ENCODE data around the gene MRAP.

MRAP gene

GRCh38 chr21:32322103-32322502 lies 23.4 kb downstream of the MRAP start:
- no peak for TF ChIP-seq EZH2 (IDR thresholded peaks at IDR 0.05; ENCODE audit: borderline replicate concordance, low read length)
- no peak for TF ChIP-seq CTCF (IDR thresholded peaks at IDR 0.05; ENCODE audit: low read length)

DNA sequence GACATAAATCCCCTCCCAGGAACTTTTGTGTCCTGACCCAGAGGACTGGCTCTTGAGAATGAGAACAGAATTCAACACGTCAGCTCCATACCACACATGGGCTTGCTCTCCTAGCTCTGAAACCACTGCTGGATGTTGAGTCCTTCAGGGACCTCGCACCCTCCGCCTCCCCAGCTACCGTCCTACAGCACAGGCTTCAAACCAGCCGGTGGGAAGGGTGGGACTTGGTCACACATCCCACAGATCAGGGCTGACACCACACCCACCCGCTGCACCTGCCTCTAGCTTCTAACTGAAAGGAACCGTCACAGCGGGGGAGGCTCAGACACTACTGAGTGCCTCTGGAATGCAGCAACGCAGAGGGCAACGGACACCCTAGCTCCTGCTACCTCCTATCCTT lies 24.0 kb downstream of the MRAP start:
- Histone ChIP-seq H3K36me3 (ENCODE audit: insufficient read depth, low read length) (peaks cover 100% of the 10 kb centered on the region), H3K27ac (ENCODE audit: low read depth, low read length, poor library complexity, severe bottlenecking) (no peak overlapping the region)

More at GRCh38 chr21:32322103-32322502, 23.4 kb downstream of the MRAP start:
- H3K4me2 ChIP-seq (ENCODE audit: low read length), result no peak overlapping the region
- H3K27me3 ChIP-seq (ENCODE audit: insufficient read depth, low read length), result no peaks in the 10 kb centered on the region
- no peak overlapping the region for H3K9ac ChIP-seq (ENCODE audit: low read length)
- H3K4me3 ChIP-seq (ENCODE audit: low read depth, low read length, poor library complexity, severe bottlenecking), result no peak overlapping the region
- no peaks in the 10 kb centered on the region for H3K79me2 ChIP-seq (ENCODE audit: insufficient read depth, low read length)
- H3K36me3 ChIP-seq (ENCODE audit: insufficient read depth, low read length), result peaks cover 100% of the 10 kb centered on the region
- H3K9me3 ChIP-seq (ENCODE audit: low read length), result no peaks in the 10 kb centered on the region
- H3K27ac ChIP-seq (ENCODE audit: low read depth, low read length, poor library complexity, severe bottlenecking), result no peak overlapping the region
- no peaks in the 10 kb centered on the region for H3K4me1 ChIP-seq (ENCODE audit: insufficient read depth, low read length, severe bottlenecking)
- H3F3A ChIP-seq (ENCODE audit: insufficient read depth, low read length), result no peaks in the 10 kb centered on the region
- no peak overlapping the region for H2AFZ ChIP-seq (ENCODE audit: low read length)
- H4K20me1 ChIP-seq (ENCODE audit: insufficient read depth, low read length), result no peaks in the 10 kb centered on the region
- no peaks in the 10 kb centered on the region for H3K9me2 ChIP-seq (ENCODE audit: low read depth, low read length)

DNA sequence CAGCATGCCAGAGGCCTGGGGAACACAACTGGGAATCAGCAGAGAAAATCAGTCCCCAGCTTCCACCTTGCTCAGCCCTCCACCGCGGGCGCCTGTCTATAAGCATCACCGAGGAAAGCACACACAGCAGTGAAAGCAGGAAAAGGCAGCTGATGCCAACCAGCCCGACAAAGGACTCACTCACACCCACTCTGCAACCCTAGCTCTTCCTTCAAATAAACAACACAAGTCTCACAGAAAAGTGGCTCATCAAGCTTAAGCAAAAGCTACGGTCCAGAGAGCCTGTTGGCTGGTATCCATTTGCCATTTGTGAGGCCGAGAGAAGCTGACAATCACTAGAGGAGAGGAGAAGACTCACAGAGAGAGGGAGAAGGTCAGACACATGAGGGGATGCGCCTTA lies 27.1 kb downstream of the MRAP start:
- Histone ChIP-seq H3K79me2 (ENCODE audit: insufficient read depth, low read length) (no peaks in the 10 kb centered on the region), H2AFZ (ENCODE audit: low read length) (no peak overlapping the region), H3K9me2 (ENCODE audit: low read depth, low read length) (no peaks in the 10 kb centered on the region), H4K20me1 (ENCODE audit: insufficient read depth, low read length) (no peaks in the 10 kb centered on the region), H3K27me3 (ENCODE audit: insufficient read depth, low read length) (no peaks in the 10 kb centered on the region), H3K27ac (ENCODE audit: low read depth, low read length, poor library complexity, severe bottlenecking) (no peak overlapping the region), H3K36me3 (ENCODE audit: insufficient read depth, low read length) (peaks cover 100% of the 10 kb centered on the region), H3K4me1 (ENCODE audit: insufficient read depth, low read length, severe bottlenecking) (no peaks in the 10 kb centered on the region), H3K4me3 (ENCODE audit: low read depth, low read length, poor library complexity, severe bottlenecking) (no peak overlapping the region), H3K9me3 (ENCODE audit: low read length) (no peaks in the 10 kb centered on the region), H3F3A (ENCODE audit: insufficient read depth, low read length) (no peaks in the 10 kb centered on the region), H3K4me2 (ENCODE audit: low read length) (no peak overlapping the region), H3K9ac (ENCODE audit: low read length) (no peak overlapping the region)
- TF ChIP-seq EZH2 (IDR thresholded peaks at IDR 0.05; ENCODE audit: borderline replicate concordance, low read length) (no peak), CTCF (IDR thresholded peaks at IDR 0.05; ENCODE audit: low read length) (no peak)

More for the DNA sequence above, 24.0 kb downstream of the MRAP start:
- TF ChIP-seq CTCF (IDR thresholded peaks at IDR 0.05; ENCODE audit: low read length) (no peak), EZH2 (IDR thresholded peaks at IDR 0.05; ENCODE audit: borderline replicate concordance, low read length) (no peak)
- no peak overlapping the region for H3K9ac ChIP-seq (ENCODE audit: low read length)
- H3K4me3 ChIP-seq (ENCODE audit: low read depth, low read length, poor library complexity, severe bottlenecking), result no peak overlapping the region
- H3K9me2 ChIP-seq (ENCODE audit: low read depth, low read length), result no peaks in the 10 kb centered on the region
- no peak overlapping the region for H2AFZ ChIP-seq (ENCODE audit: low read length)
- no peaks in the 10 kb centered on the region for H3K79me2 ChIP-seq (ENCODE audit: insufficient read depth, low read length)
- no peak overlapping the region for H3K4me2 ChIP-seq (ENCODE audit: low read length)
- no peaks in the 10 kb centered on the region for H3K4me1 ChIP-seq (ENCODE audit: insufficient read depth, low read length, severe bottlenecking)
- no peaks in the 10 kb centered on the region for H3K27me3 ChIP-seq (ENCODE audit: insufficient read depth, low read length)
- no peaks in the 10 kb centered on the region for H4K20me1 ChIP-seq (ENCODE audit: insufficient read depth, low read length)
- H3F3A ChIP-seq (ENCODE audit: insufficient read depth, low read length), result no peaks in the 10 kb centered on the region
- H3K9me3 ChIP-seq (ENCODE audit: low read length), result no peaks in the 10 kb centered on the region
